DMS153 (cell line): ENCODE results near the gene B9D2.

Source experiments
- DNase-seq: peaks from one replicate; lab custom pipeline; 2025; lab: John Stamatoyannopoulos, UW

The B9D2 gene

GRCh38 chr19:41309180-41310032 lies 54.5 kb downstream of the B9D2 start:
- DNase-seq: no peak

DNA sequence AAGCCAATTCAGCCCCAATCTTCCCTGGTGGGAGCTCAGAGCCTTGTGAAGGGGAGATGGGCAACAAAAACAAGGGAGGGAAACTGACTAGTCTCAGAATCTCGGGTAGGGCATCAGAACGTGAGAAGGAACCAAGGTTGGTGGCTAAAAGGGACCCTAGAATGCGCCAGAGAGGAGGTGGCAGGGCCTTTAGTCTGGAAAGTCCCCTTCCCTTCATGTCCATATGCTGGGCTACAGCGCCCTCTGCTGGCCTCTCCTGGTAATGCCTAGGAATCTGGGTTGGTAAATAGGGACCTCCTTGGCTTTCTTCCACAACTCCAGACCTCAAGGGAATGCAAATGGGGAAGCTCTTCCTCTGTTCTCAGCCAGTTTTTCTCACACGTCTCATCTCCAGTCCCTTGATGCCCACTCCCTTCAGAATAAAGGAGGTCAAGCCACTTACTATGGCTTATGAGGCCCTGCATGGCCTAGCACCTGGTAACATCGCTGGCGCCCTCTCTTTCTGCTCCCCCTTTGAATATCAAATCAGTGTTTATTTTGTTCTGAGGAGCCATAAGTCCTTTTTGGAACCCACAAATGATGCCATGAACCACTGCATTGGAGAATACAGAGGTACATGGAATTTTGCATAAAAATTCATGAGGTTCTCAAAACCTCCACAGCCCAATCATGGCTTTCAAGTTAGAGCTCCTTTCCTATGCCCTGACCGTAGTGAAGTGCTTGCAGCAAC lies 55.3 kb downstream of the B9D2 start:
- peak; percentile 68 for DNase-seq

- DNase-seq: no peak
Observed at GRCh38 chr19:41307954-41308449, 55.9 kb downstream of the B9D2 start.

DNA sequence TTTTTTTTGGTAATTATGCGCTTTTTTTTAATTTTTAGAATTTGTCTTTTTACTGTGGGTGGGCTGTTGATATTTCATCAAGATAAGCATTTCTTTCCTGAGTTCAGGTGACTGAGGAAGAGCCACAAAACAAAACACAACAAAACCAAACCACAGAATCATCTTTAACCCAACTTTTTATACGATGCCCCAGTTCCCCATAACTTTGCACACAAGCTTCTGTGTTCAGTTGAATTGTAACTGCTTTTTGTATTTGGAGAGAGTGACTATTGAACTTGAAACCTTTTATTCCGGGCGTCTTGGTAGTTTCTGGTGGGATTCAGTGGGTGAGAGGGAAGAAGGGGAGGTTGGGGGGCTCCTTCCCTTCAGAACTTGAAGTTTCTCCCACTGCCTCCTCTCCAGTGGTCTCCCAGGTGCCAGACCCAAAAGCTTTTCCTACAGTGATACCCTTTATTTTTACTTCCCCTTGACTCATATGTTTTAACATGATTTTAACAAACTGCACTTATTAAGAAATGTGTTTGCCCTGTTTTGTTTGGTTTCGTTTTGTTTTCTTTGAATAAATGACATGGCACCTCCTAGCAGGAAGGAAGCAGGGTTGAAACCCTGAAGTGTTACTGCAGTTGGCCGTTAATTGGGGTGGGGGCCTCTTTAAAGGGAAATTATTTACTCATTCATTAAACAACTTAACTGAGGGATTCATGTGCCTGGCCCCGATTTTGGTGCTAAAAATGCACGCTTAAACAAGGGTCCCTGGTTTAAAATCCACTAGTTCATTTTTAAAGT lies 56.7 kb downstream of the B9D2 start:
- no peak for DNase-seq

- DNase-seq: no peak
Observed at GRCh38 chr19:41305927-41306793, 57.8 kb downstream of the B9D2 start.

DNA sequence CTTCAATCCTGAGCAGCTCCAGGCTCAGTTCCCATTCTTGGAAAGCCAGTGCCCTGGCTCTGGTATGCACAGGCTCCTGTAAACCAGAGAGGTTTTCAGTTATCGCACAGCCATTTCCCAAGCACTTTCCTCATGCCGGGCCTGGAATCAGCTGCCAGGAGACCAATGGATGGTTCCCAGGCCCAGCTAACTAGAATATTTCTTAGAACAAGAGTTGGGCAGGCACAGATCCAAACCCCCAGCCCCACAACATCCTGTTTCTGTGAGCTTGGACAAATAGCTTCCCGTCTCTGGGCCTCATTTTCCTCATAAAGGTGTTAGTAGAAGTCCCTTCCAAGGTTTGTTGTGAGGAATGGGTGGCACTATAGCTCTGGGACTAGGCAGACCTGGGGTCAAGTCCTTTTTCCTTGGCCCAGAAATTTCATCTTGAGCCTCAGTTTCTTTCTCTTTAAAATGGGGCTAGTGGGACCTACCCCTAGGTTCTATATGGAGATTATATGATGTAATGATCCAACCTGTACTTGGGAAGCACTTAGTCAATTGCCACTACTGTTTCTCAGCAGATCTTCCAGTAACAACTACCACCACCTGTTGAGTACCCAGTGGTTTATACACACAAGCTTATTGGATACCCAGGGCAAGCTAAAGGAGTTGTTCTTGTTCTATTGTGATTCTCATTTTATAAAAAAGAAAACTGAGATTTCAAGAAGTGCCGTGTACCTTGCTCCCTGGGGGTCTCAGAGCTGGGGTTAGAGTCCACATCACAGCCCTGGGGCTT lies 59.1 kb downstream of the B9D2 start:
- no peak for DNase-seq
